GM18505 (cell line): ENCODE measurements around the gene NEURL1.

Experiments
- ATAC-seq: cut with Tn5 transposase; IDR thresholded peaks from one replicate; pipeline ENCODE4 v1.9.1; 2021; ENCODE audit not compliant: unreplicated experiment
- POLR2A ChIP-seq: IDR thresholded peaks from 4 replicates; pipeline ENCODE4 v1.6.1; 2011; ENCODE audit warnings: borderline replicate concordance; ENCODE audit not compliant: insufficient read depth, insufficient read length; ENCODE audit errors: extremely low read depth

NEURL1 gene

DNA sequence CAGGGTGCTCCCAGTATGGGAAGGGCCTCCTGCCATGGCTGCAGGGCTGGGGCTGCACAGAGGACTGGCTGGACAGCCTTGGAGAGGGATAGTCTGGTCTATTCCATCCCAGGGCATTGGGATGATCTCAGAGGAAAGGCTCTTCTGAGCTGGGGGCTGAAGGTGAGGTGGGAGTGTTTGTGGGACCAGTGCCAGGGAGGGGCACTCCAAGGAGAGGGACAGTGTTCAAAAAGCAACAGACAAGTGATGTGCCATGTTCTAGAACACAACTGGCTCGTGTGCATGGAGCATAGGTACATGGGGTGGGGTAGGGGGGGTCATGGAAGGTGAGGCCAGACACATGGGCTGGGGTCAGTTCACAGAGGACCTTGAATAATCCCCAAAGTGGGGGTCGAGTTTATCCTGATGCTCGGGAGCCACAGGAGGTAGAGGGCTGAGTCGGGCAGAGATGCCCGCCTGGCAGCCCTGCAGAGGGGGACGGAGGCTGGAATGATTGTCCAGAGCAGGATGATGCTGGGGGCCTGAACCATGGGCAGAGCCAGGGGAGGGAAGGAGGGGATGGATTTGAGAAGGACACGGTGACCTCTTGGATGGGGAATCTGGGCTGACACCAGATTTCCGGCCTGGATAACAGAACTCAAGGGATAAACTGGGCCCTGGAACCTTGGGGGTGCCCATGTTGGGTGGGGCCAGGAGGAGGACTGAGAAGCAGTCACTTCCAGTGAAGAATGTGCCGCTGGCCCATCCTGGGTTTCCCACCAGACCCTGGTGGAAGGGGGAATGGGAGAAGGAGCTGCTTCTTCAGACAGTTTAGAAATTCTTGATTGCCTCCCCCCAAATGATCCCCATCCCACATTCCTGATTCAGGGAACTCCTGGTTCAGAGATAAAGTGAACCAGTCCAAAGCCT lies 50.4 kb downstream of the NEURL1 start:
- TF ChIP-seq POLR2A = no peak
- ATAC-seq = no peak

- no peak for ATAC-seq
- no peak for TF ChIP-seq POLR2A
Observed at GRCh38 chr10:103544657-103545310, 51.3 kb downstream of the NEURL1 start.

- TF ChIP-seq POLR2A = no peak
- ATAC-seq = no peak
Observed at GRCh38 chr10:103545366-103545765, 51.9 kb downstream of the NEURL1 start.

- no peak for TF ChIP-seq POLR2A
Observed at GRCh38 chr10:103545771-103546281, 52.3 kb downstream of the NEURL1 start.

GRCh38 chr10:103546401-103546800 lies 52.9 kb downstream of the NEURL1 start:
- TF ChIP-seq POLR2A = no peak
- ATAC-seq = no peak

More at GRCh38 chr10:103545771-103546281, 52.3 kb downstream of the NEURL1 start:
- ATAC-seq = no peak

- no peak for TF ChIP-seq POLR2A
- ATAC-seq = no peak
Observed at GRCh38 chr10:103547391-103547946, 54.0 kb downstream of the NEURL1 start.

DNA sequence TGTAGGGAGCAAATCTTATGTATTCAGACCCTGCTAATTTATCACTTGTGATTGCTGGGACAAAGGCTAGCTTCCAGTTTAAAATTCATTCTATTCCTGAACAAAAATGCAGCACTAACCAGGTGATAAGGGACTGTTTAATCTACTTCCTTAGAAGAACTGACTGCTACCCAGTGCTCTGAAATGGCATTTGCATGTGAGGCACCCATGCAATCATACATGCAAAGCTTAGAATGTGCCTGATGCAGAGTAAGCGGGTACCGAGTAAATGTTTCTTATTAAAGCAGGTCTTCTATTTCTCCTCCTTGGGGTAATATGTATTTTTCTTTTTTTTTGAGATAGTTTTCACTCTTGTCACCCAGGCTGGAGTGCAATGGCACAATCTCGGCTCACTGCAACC lies 54.5 kb downstream of the NEURL1 start:
- ATAC-seq = no peak
- no peak for TF ChIP-seq POLR2A

GRCh38 chr10:103548581-103549348 lies 55.3 kb downstream of the NEURL1 start:
- TF ChIP-seq POLR2A = no peak
- no peak for ATAC-seq

DNA sequence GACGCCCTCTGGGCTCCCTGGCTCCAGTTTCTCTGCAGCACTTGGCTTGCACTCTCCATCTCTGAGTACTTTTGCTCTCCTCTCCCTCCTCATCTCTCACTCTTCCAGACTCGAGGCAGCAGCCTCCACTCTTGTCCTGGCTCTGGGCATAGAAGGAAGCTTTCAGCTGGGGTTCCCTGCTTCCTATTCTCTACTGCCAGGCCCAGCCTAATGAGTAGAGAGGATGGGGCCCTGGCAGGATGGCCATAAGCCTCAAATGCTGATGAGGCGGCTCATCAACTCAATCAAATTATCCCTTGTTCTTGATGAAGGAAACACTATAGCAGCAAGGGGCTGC lies 55.8 kb downstream of the NEURL1 start:
- ATAC-seq = no peak
- TF ChIP-seq POLR2A = no peak

DNA sequence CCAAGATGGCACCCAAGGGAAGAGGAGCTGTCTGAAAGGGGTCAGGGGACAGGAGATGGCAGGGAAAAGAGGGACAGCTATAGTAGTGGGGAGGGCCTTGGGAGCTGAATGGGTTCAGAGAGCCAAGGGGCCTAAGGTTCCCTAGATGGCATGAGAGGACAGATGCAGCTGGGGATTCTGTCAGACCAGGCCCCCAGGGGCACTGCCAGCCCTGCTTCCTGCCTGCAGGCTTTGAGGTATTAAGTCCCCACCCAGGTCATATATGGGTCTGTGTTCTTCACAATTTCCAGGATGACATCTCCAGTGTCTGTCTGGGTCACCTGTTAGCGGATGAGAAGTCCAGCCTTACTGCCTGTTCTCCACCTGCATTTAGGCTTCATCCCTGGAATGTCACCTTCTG lies 56.7 kb downstream of the NEURL1 start:
- TF ChIP-seq POLR2A = no peak
- no peak for ATAC-seq

- no peak for ATAC-seq
- no peak for TF ChIP-seq POLR2A
Observed at GRCh38 chr10:103551619-103552602, 58.4 kb downstream of the NEURL1 start.
